H9 (cell line): ENCODE results near the gene ADRM1. TPM values are rescaled to one million over a fixed set of nuclear protein-coding genes. Genes with fewer than 3 reads are reported as not detected.

Experiments used
- DNase-seq: peaks from one replicate; pipeline ENCODE4 v3.0.0-alpha.2; 2017
- H2AFZ ChIP-seq: one replicate; pipeline ENCODE4 v1.6.1; 2013; ENCODE audit warnings: mild to moderate bottlenecking, low read length, control low read depth, moderate library complexity
- H2AK5ac ChIP-seq: 2 replicates; pipeline ENCODE4 v1.6.1; 2013; ENCODE audit warnings: low read length, control low read depth, mixed read lengths; ENCODE audit not compliant: insufficient read length
- H2BK120ac ChIP-seq: one replicate; pipeline ENCODE4 v1.6.1; 2013; ENCODE audit warnings: low read depth, mild to moderate bottlenecking, low read length, control low read depth, inconsistent platforms; ENCODE audit not compliant: poor library complexity, severe bottlenecking
- H2BK12ac ChIP-seq: 2 replicates; pipeline ENCODE4 v1.6.1; 2013; ENCODE audit warnings: low read length, control low read depth, mixed read lengths, low read depth; ENCODE audit not compliant: insufficient read length
- H2BK15ac ChIP-seq: 2 replicates; pipeline ENCODE4 v1.6.1; 2013; ENCODE audit warnings: low read depth, low read length, control low read depth
- H2BK20ac ChIP-seq: one replicate; pipeline ENCODE4 v1.6.1; 2013; ENCODE audit warnings: low read depth, mild to moderate bottlenecking, low read length, control low read depth, inconsistent platforms; ENCODE audit not compliant: poor library complexity, severe bottlenecking
- H2BK5ac ChIP-seq: 2 replicates; pipeline ENCODE4 v1.6.1; 2013; ENCODE audit warnings: low read length, control low read depth, mixed read lengths; ENCODE audit not compliant: insufficient read length
- H3K14ac ChIP-seq: 2 replicates; pipeline ENCODE4 v1.6.1; 2013; ENCODE audit warnings: low read length, control low read depth; ENCODE audit not compliant: insufficient read depth
- H3K18ac ChIP-seq: 2 replicates; pipeline ENCODE4 v1.6.1; 2013; ENCODE audit warnings: low read depth, mild to moderate bottlenecking, mixed read lengths, low read length, control low read depth; ENCODE audit not compliant: insufficient read length
- H3K23ac ChIP-seq: 2 replicates; pipeline ENCODE4 v1.6.1; 2013; ENCODE audit warnings: low read length, control low read depth, mixed read lengths, low read depth; ENCODE audit not compliant: insufficient read length
- H3K23me2 ChIP-seq: 2 replicates; pipeline ENCODE4 v1.6.1; 2013; ENCODE audit warnings: low read depth, mild to moderate bottlenecking, mixed read lengths, low read length, control low read depth; ENCODE audit not compliant: insufficient read length, poor library complexity, severe bottlenecking
- H3K27ac ChIP-seq: 2 replicates; pipeline ENCODE4 v1.5.1; 2013; ENCODE audit warnings: low read length, control low read depth, mixed read lengths, low read depth; ENCODE audit not compliant: insufficient read length
- H3K27me3 ChIP-seq: 2 replicates; pipeline ENCODE4 v1.6.1; 2013; ENCODE audit warnings: low read length, control low read depth, inconsistent platforms; ENCODE audit not compliant: insufficient read depth
- H3K4ac ChIP-seq: 2 replicates; pipeline ENCODE4 v1.6.1; 2013; ENCODE audit warnings: low read depth, mild to moderate bottlenecking, control low read depth, inconsistent platforms, low read length, moderate library complexity
- H3K4me1 ChIP-seq: 2 replicates; pipeline ENCODE4 v1.6.1; 2013; ENCODE audit warnings: low read length, control low read depth, inconsistent platforms; ENCODE audit not compliant: insufficient read depth
- H3K4me2 ChIP-seq: 2 replicates; pipeline ENCODE4 v1.6.1; 2013; ENCODE audit warnings: low read length, control low read depth, mixed read lengths; ENCODE audit not compliant: insufficient read length, insufficient read depth
- H3K56ac ChIP-seq: 2 replicates; pipeline ENCODE4 v1.6.1; 2013; ENCODE audit warnings: low read depth, mild to moderate bottlenecking, mixed read lengths, low read length, control low read depth; ENCODE audit not compliant: insufficient read length
- H3K79me1 ChIP-seq: 2 replicates; pipeline ENCODE4 v1.6.1; 2013; ENCODE audit warnings: low read depth, mild to moderate bottlenecking, moderate library complexity, low read length, control low read depth, inconsistent platforms; ENCODE audit not compliant: insufficient read depth, poor library complexity, severe bottlenecking
- H3K79me2 ChIP-seq: 2 replicates; pipeline ENCODE4 v1.6.1; 2013; ENCODE audit warnings: low read length, control low read depth, inconsistent platforms; ENCODE audit not compliant: insufficient read depth
- H3K9ac ChIP-seq: 2 replicates; pipeline ENCODE4 v1.6.1; 2013; ENCODE audit warnings: low read length, control low read depth, mixed read lengths; ENCODE audit not compliant: insufficient read length; ENCODE audit errors: extremely low read depth
- H3K9me3 ChIP-seq: one replicate; pipeline ENCODE4 v1.6.1; 2013; ENCODE audit warnings: low read depth, low read length, inconsistent platforms; ENCODE audit not compliant: control insufficient read depth
- H3T11ph ChIP-seq: one replicate; pipeline ENCODE4 v1.6.1; 2013; ENCODE audit warnings: mild to moderate bottlenecking, low read length, control low read depth, inconsistent platforms
- H4K20me1 ChIP-seq: one replicate; pipeline ENCODE4 v1.6.1; 2013; ENCODE audit not compliant: control insufficient read depth, insufficient read length, insufficient read depth
- H4K5ac ChIP-seq: 2 replicates; pipeline ENCODE4 v1.6.1; 2013; ENCODE audit warnings: low read depth, mild to moderate bottlenecking, mixed read lengths, low read length, control low read depth; ENCODE audit not compliant: insufficient read length
- H4K8ac ChIP-seq: replicated peaks from 2 replicates; pipeline ENCODE4 v1.6.1; 2013; ENCODE audit warnings: low read length, control low read depth, mixed read lengths, low read depth; ENCODE audit not compliant: insufficient read length
- H4K91ac ChIP-seq: 2 replicates; pipeline ENCODE4 v1.6.1; 2013; ENCODE audit warnings: low read depth, mild to moderate bottlenecking, moderate library complexity, mixed read lengths, low read length, control low read depth; ENCODE audit not compliant: insufficient read length
- H3K27ac Mint-ChIP-seq, 3 experiments: 2 replicates in 2 of 3; 3 replicates in 1 of 3; pipeline ENCODE4 v1.8.0; 2020 to 2021; ENCODE audit warnings: mixed read lengths in 3 of 3, mild to moderate bottlenecking in 1 of 3, moderate library complexity in 1 of 3
- H3K27me3 Mint-ChIP-seq: 2 replicates; pipeline ENCODE4 v1.8.0; 2021; ENCODE audit warnings: low read depth, mild to moderate bottlenecking, moderate library complexity, mixed read lengths
- H3K36me3 Mint-ChIP-seq, 3 experiments: 2 replicates in 2 of 3; 3 replicates in 1 of 3; pipeline ENCODE4 v1.8.0; 2020 to 2021; ENCODE audit warnings: low read depth in 3 of 3, mixed read lengths in 3 of 3; ENCODE audit not compliant: insufficient read depth in 1 of 3
- H3K4me1 Mint-ChIP-seq, 2 experiments: 2 replicates each; pipeline ENCODE4 v1.8.0; 2020; ENCODE audit warnings: mixed read lengths in 2 of 2
- H3K4me3 Mint-ChIP-seq, 2 experiments: 2 replicates in 1 of 2; 3 replicates in 1 of 2; pipeline ENCODE4 v1.8.0; 2020 to 2021; ENCODE audit warnings: mild to moderate bottlenecking in 2 of 2, mixed read lengths in 2 of 2, moderate library complexity in 1 of 2
- H3K9me3 Mint-ChIP-seq, 2 experiments: 2 replicates in 1 of 2; 3 replicates in 1 of 2; pipeline ENCODE4 v1.8.0; 2020; ENCODE audit warnings: mild to moderate bottlenecking in 2 of 2, mixed read lengths in 2 of 2, moderate library complexity in 1 of 2
- CTCF ChIP-seq: fragments of 200-600 bp; sonication (generic); conservative IDR thresholded peaks from 3 replicates; pipeline ENCODE4 v1.8.0; 2021; ENCODE audit warnings: antibody characterized with exemption, mild to moderate bottlenecking
- WGBS: extraction: QIAGEN DNeasy Blood & Tissue Kit; methylation state at CpG from one replicate; pipeline ENCODE4 v1.1.7; 2013; ENCODE audit warnings: missing lambda C conversion rate, low lambda C conversion rate, mixed read lengths; ENCODE audit not compliant: insufficient read length; ENCODE audit errors: extremely low coverage; 5-methylcytosine and 5-hydroxymethylcytosine counted together
- total RNA-seq: library from RNA; stranded (reverse); gene quantifications from 2 replicates; pipeline ENCODE4 v1.2.1, GENCODE V29; 2021

Gene ADRM1
- total RNA-seq, 1 experiment from 2014 or later: 153 TPM

DNA sequence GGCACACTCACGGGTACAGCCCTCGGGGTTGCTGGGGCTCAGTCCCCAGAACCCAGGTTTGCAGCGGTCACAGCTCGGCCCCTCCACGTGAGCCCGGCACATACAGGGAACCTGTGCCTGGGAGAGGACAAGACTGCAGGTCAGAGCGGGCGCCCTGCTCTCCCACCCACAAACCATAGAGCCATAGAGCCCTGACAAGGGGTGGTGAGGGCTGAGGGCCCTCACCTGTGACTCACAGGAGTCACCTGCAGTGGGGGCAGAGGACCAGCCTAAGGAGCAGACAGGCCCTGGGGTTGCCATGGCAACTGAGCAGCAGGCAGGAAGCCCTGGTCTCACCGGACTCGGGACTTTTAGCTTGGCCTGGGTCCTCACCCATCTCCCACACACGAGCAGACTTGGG, 33.5 kb downstream of the ADRM1 start:
- Histone ChIP-seq H3K79me2 (no peaks in the 10 kb centered on the region), H4K8ac (no peak overlapping the region), H3K4ac (no peak overlapping the region), H3K27ac (no peak overlapping the region), H3K14ac (no peak overlapping the region), H3K23me2 (no peaks in the 10 kb centered on the region), H2BK15ac (no peak overlapping the region), H3K4me2 (no peak overlapping the region), H4K91ac (no peak overlapping the region), H3K79me1 (no peaks in the 10 kb centered on the region), H3K18ac (no peak overlapping the region), H2AFZ (no peak overlapping the region), H2BK120ac (no peak overlapping the region), H3K4me1 (no peaks in the 10 kb centered on the region), H2BK20ac (no peak overlapping the region), H3K27me3 (no peaks in the 10 kb centered on the region), H4K20me1 (peaks cover 3% of the 10 kb centered on the region), H3K9me3 (no peaks in the 10 kb centered on the region), H2AK5ac (no peak overlapping the region), H3K9ac (no peak overlapping the region), H4K5ac (no peak overlapping the region), H2BK12ac (no peak overlapping the region), H2BK5ac (no peak overlapping the region), H3T11ph (no peak overlapping the region), H3K23ac (no peak overlapping the region), H3K56ac (no peak overlapping the region)
- H3K4me1 Mint-ChIP-seq: no peaks in the 10 kb centered on the region
- H3K27me3 Mint-ChIP-seq: no peaks in the 10 kb centered on the region
- no CpG with 5 or more reads among the region's 11 CpGs for WGBS
- DNase-seq: no peak
- H3K4me3 Mint-ChIP-seq: no peak overlapping the region
- peaks cover 16 to 63% (median 58%) of the 10 kb centered on the region in 3 experiments; a peak in 6 of 7 replicates for H3K36me3 Mint-ChIP-seq
- no peak for TF ChIP-seq CTCF
- no peaks in the 10 kb centered on the region for H3K9me3 Mint-ChIP-seq
- H3K27ac Mint-ChIP-seq: peak overlapping the region in 2 of 3 experiments; percentile 66 to 73; a peak in 3 of 7 replicates
